Aortic smooth muscle cell (primary cell): ENCODE results near the gene NUDT5. TPM values are rescaled to one million over a fixed set of nuclear protein-coding genes. Genes with fewer than 3 reads are reported as not detected.

Source experiments
- total RNA-seq: library from RNA; depleted of rRNA; stranded (reverse); fragments of >200 nt; gene quantifications from 2 replicates; pipeline ENCODE4 v1.2.3, GENCODE V29; 2014

NUDT5 gene
- total RNA-seq, result 46.2 and 56.0 TPM in 2 replicates

DNA sequence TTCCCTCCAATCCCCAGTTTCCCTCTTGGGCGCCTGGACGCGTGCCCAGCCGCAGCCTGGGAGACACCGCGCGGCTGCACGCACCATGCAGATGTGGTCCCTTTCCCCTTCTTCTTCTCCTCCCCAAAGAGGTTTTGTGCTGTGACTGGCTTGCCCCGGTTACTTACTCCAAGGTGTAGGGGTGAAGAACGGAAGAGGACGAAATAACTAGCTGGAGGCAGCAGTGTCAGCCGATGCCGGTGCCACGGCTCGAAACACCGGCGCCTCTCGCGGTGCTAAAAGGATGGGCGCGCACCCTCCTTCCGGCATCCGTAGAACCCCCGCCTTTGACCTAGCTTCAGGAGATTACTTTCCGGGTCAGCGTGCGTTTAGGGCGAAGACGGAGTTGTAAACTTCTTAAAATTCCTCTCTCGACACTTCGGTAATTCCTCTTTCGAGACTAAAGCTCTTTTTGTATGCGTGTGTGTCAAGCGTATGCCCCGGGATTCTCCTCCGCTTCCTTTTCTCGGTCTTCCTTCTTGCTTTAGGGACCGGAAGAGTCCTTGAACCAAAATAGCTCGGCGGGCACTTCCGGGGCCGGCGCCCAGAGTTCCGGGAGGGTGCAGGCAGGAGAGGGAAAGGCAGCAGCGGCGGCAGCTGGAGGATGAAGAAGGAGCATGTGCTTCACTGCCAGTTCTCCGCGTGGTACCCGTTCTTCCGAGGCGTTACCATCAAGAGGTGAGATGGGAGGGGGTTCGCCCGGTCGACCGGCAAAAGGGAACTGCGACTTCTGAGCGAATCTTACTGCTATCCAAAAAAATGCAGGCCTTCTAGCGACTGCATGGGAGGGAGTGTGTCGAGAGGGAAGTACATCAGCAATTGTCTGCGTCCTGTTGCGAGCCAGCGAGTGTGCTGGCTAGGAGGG, at the start of gene NUDT5, which contains the start of gene CDC123:
TSS of gene NUDT5 (minus strand) at position 289 of the 904 bp plus-strand sequence. CDS start 9,600 bp downstream, outside the sequence.
TSS of gene CDC123 (plus strand) at position 586 of the 904 bp plus-strand sequence. CDS start at position 644, 58 bp downstream.

DNA sequence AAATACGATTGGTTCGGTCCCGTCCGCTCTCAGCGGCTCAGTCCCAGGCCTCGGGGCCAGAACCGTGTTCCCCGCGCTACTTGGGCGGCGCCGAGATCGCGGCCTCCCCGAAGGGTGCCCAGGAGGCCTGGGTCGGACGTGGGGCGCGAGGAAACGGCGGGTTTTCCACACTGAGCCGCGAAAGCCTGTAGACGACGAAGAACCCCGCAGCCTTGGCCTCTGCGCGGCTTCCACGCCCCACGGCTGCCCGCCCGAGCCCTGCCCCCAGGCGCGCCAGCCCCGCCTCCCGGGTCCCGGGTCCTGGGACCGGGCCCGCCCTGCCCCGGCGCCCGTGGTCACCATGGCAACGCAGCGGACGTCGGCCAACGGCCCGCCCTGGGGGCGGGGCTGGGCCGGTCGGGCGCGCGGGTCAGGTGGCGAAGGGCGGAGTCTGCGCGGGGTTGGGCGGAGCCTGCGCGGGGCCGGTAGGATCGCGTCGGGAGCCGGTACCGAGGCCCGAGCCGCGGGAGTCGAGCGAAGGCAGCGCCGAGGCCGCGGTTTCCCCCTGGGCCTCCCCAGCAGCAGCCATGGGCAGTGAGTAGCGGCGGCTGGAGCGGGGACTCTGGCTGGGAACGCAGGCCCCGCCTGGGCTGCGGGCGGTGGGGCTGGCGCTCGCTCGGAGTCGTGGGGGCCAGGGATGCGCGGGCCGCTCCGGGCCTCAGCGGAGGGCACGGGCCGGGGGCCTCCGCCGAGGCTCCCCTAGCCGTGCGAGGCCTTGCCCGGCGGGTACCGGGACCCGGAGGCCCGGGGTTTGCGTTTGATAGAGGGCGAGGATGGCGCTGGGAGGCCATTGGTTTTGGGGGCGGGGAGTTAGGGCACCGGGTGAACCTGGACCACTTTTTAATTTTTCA, 66.2 kb downstream of the NUDT5 start, which contains the start of gene SEC61A2:
TSS of gene SEC61A2 (plus strand) at position 456 of the 890 bp plus-strand sequence. CDS start at position 567, 111 bp downstream.

Other genes with a start within 250 kb of the NUDT5 start
- gene UPF2, start 153.1 kb downstream of the NUDT5 start, total RNA-seq, result 15.2 and 17.7 TPM in 2 replicates
- gene DHTKD1, start 126.9 kb downstream of the NUDT5 start, total RNA-seq, result 21.1 and 22.6 TPM in 2 replicates
- gene SEC61A2, start 66.2 kb downstream of the NUDT5 start, total RNA-seq, result 5.9 and 6.7 TPM in 2 replicates
- gene CDC123, start 297 bp upstream of the NUDT5 start, total RNA-seq, result 159 and 174 TPM in 2 replicates
- gene CAMK1D, start 153.7 kb upstream of the NUDT5 start, total RNA-seq, result 4.1 and 6.2 TPM in 2 replicates